ENCODE results near the gene OPA3. TPM values are rescaled to one million over a fixed set of nuclear protein-coding genes. Genes with fewer than 3 reads are reported as not detected.

Gene OPA3
- total and polyA plus RNA-seq, 10 of the 15 experiments (the other 5 are each of a cell fraction or from before 2014, with no cell fraction given): 2.2 to 24.3 (median 13.3) TPM

DNA sequence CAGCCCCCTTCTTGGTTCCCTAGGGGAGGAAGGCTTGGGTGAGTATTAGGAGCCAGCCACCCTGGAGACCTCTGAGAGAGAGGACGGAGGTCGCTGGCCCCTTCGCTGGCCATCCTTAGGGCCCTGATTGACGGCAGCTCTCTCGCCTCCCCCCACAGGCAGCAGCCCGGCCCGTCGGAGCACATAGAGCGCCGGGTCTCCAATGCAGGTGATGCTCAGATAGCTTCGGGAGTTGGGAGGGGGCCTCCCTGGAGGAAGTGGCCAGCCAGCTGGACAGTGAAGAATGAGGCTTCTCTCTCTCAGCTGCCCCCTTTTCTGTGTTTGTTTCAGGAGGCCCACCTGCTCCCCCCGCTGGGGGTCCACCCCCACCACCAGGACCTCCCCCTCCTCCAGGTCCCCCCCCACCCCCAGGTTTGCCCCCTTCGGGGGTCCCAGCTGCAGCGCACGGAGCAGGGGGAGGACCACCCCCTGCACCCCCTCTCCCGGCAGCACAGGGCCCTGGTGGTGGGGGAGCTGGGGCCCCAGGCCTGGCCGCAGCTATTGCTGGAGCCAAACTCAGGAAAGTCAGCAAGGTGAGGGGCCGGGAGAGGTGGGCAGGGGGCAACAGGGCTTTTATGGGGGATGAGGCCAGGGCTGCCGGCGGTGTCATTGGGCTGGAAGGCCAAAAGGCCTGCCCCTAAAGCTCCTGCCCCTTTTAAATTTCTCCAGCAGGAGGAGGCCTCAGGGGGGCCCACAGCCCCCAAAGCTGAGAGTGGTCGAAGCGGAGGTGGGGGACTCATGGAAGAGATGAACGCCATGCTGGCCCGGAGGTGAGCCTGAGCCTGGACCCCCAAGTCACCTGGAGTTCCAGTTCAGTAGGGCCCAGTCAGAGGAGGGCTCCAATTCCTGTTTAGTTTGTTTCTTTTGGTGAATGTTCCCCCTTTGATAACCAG, 62.3 kb downstream of the OPA3 start:
- Histone ChIP-seq H3K36me3 (ENCODE audit: control insufficient read depth in 2 of 2, insufficient read depth in 2 of 2, low read length in 1 of 2) (peaks cover 35 to 42% of the 10 kb centered on the region in 2 experiments), H3K4me2 (ENCODE audit: control insufficient read depth, insufficient read depth) (no peak overlapping the region), H3K4me3 (no peak overlapping the region), H3K9me3 (replicated peaks; ENCODE audit: control insufficient read depth, insufficient read depth, low read length) (no peaks in the 10 kb centered on the region), H3K9ac (ENCODE audit: control insufficient read depth, insufficient read depth, low read length) (no peak overlapping the region), H3K27me3 (replicated peaks in 1 of 2; ENCODE audit: control insufficient read depth in 2 of 2, insufficient read depth in 2 of 2, low read length in 1 of 2) (no peaks in the 10 kb centered on the region), H2AFZ (ENCODE audit: control insufficient read depth, low read depth, low read length) (no peak overlapping the region), H3K4me1 (ENCODE audit: control insufficient read depth, insufficient read depth, low read length) (peaks cover 10% of the 10 kb centered on the region; the same call in 1 of the 2 replicates), H3K79me2 (ENCODE audit: control insufficient read depth, insufficient read depth, low read length) (peaks cover 2% of the 10 kb centered on the region; the same call in 1 of the 2 replicates), H4K20me1 (ENCODE audit: control insufficient read depth, insufficient read depth) (peaks cover 5% of the 10 kb centered on the region), H3K27ac (ENCODE audit: control insufficient read depth, insufficient read depth) (no peak overlapping the region)
- ChIA-PET SMC1A (ENCODE audit: uncharacterized antibody, unreplicated experiment) (interaction anchor here (0.7 to 1.1 kb wide), 2 partner anchors 17 to 44 kb away, joined by 3 read pairs; no protein-coding TSS in a partner anchor), CTCF (interaction anchor here (0.6 kb wide), 1 partner anchor 40 kb away, joined by 5 read pairs; no protein-coding TSS in a partner anchor), RAD21 (ENCODE audit: unreplicated experiment) (interaction anchor here (0.6 to 1.3 kb wide), 2 partner anchors 92 to 120 kb away, joined by 3 read pairs; no protein-coding TSS in a partner anchor), POLR2A (interaction anchor here (0.6 kb wide), 1 partner anchor 14 kb away, joined by 3 read pairs; no protein-coding TSS in a partner anchor)
- no TSS peak for BruUV-seq (replicated peaks)
- FAIRE-seq (no peak), DNase-seq (ENCODE audit: low read depth, low spot score) (no peak), ATAC-seq (no peak)
- TF ChIP-seq CHD1 (IDR thresholded peaks at IDR 0.05; ENCODE audit: low read depth, low read length): no peak
- peak; percentile 36 for TF ChIP-seq POLR2A (IDR thresholded peaks at IDR 0.05; ENCODE audit: low read depth, low read length)
- 84% methylated on average over 18 of the region's 24 CpGs for WGBS (ENCODE audit: insufficient coverage, insufficient replicate concordance, low lambda C conversion rate, missing lambda C conversion rate)
- intact Hi-C loops (cut with micrococcal nuclease; ENCODE audit: unreplicated experiment) (loop anchor here (5.0 kb wide), 1 partner anchor 40 kb away; no protein-coding TSS in a partner anchor), in situ Hi-C loops (cut with MboI) (loop anchor here (10.0 kb wide), 1 partner anchor 123 kb away; no protein-coding TSS in a partner anchor)

DNA sequence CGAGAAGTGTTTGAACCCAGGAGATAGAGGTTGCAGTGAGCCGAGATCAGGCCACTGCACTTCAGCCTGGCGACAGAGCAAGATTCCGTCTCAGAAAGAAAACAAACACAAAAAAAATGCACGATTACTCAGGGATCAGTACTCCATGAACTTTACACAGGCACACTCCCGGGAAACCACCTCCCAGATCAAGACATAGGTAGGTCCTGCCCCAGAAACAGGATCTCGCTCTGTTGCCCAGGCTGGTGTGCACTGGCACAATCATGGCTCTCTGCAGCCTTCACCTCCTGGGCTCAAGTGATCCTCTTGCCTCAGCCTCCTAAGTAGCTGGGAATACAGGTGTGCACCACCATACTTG, 66.2 kb downstream of the OPA3 start:
- no peak for FAIRE-seq
- no peaks in the 10 kb centered on the region for H4K20me1 ChIP-seq (ENCODE audit: control insufficient read depth, insufficient read depth)

More for the DNA sequence above, 66.2 kb downstream of the OPA3 start:
- peaks cover 18 to 33% of the 10 kb centered on the region in 2 experiments for H3K36me3 ChIP-seq (ENCODE audit: control insufficient read depth in 2 of 2, insufficient read depth in 2 of 2, low read length in 1 of 2)
- ChIA-PET CTCF (interaction anchor here (0.7 kb wide), 1 partner anchor 49 kb away, joined by 3 read pairs; no protein-coding TSS in a partner anchor), SMC1A (ENCODE audit: uncharacterized antibody, unreplicated experiment) (no interaction called here), RAD21 (ENCODE audit: unreplicated experiment) (interaction anchor here (1.1 kb wide), 1 partner anchor 127 kb away, joined by 3 read pairs; no protein-coding TSS in a partner anchor), POLR2A (no interaction called here)
- TF ChIP-seq ZNF384 (IDR thresholded peaks at IDR 0.05; ENCODE audit: borderline replicate concordance, low read depth, low read length) (no peak), SRF (IDR thresholded peaks at IDR 0.05; ENCODE audit: low read depth in 2 of 2, low read length in 2 of 2) (no peak)
- TF ChIP-seq, protein P1, sequence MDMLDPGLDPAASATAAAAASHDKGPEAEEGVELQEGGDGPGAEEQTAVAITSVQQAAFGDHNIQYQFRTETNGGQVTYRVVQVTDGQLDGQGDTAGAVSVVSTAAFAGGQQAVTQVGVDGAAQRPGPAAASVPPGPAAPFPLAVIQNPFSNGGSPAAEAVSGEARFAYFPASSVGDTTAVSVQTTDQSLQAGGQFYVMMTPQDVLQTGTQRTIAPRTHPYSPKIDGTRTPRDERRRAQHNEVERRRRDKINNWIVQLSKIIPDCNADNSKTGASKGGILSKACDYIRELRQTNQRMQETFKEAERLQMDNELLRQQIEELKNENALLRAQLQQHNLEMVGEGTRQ (IDR thresholded peaks at IDR 0.05; ENCODE audit: borderline replicate concordance, low read depth, low read length): no peak
- peaks cover 29% of the 10 kb centered on the region for H3K4me1 ChIP-seq (ENCODE audit: control insufficient read depth, insufficient read depth, low read length)
- no peak overlapping the region for H3K4me2 ChIP-seq (ENCODE audit: control insufficient read depth, insufficient read depth)
- ATAC-seq (no peak), DNase-seq (ENCODE audit: low read depth, low spot score) (no peak)
- no peaks in the 10 kb centered on the region for H3K27me3 ChIP-seq (replicated peaks in 1 of 2; ENCODE audit: control insufficient read depth in 2 of 2, insufficient read depth in 2 of 2, low read length in 1 of 2)
- no TSS peak for BruUV-seq (replicated peaks)
- H3K4me3 ChIP-seq: no peak overlapping the region
- in situ Hi-C loops (cut with MboI): no loop called here
- WGBS (ENCODE audit: insufficient coverage, insufficient replicate concordance, low lambda C conversion rate, missing lambda C conversion rate): over 99% methylated on average over 7 of the region's 7 CpGs
- no peaks in the 10 kb centered on the region for H3K9me3 ChIP-seq (replicated peaks; ENCODE audit: control insufficient read depth, insufficient read depth, low read length)
- H3K79me2 ChIP-seq (ENCODE audit: control insufficient read depth, insufficient read depth, low read length): peaks cover 33% of the 10 kb centered on the region
- intact Hi-C loops (cut with micrococcal nuclease; ENCODE audit: unreplicated experiment): no loop called here
- no peak overlapping the region for H3K27ac ChIP-seq (ENCODE audit: control insufficient read depth, insufficient read depth)
- H3K9ac ChIP-seq (ENCODE audit: control insufficient read depth, insufficient read depth, low read length): no peak overlapping the region
- H2AFZ ChIP-seq (ENCODE audit: control insufficient read depth, low read depth, low read length): no peak overlapping the region

All from GM12878 (cell line).